Heart left ventricle (tissue), 13 donors: ENCODE data around the gene ZNF341.

ENCODE experiments used
- CTCF ChIP-seq, 12 donors: fragments of 200-600 bp; sonication (generic) in 4 of 12; IDR thresholded peaks; one replicate each; pipeline versions ENCODE4 v1.5.0 to v1.8.0; 2018 to 2022; ENCODE audit warnings: antibody characterized with exemption in 12 of 12, mild to moderate bottlenecking in 5 of 12
- POLR2A ChIP-seq, 2 donors: fragments of 450-650 bp; IDR thresholded peaks; one replicate each; pipeline ENCODE4 v1.6.1; 2017; ENCODE audit warnings: antibody characterized with exemption in 2 of 2, mild to moderate bottlenecking in 2 of 2, moderate library complexity in 2 of 2
- donor health status: ischemic (EF 13 %, LVEDD 7.1; RV severe dilation, severe dysfunction).
- donor health status: DM: no; HTN: yes; CAD: no.
- donor health status: DM: no; HTN: no; CAD: no.
- donor health status: ischemic (EF 25% LVEDD 6.9; RV normal size, moderate dysfunction).
- donor health status: ischemic (EF 25% LVEDD 5.7; RV mildly dilated, moderate dysfunction).
- donor health status: ischemic (EF 35%, LVEDD 5.7; RV mildly dilated, moderate dysfunction).
- donor health status: nonischemic (EF 11% LVEDD 7.7; RV severe dilation, severe dysfunction).
- donor health status: DM: yes; HTN: yes; CAD: no.
- donor health status: PGD.
- donor health status: ischemic (EF 29% LVEDD 5.4; RV normal size, mild dysfunction).
- donor health status: nonischemic (EF 23%, LVEDD 6.1; RV moderate dilation, normal function).

- TF ChIP-seq CTCF (IDR thresholded peaks at IDR 0.05): no peak
- no peak for TF ChIP-seq POLR2A (IDR thresholded peaks at IDR 0.05)
Measured at GRCh38 chr20:33840160-33840559, 108.4 kb downstream of the ZNF341 start.
